PFSK-1 (cell line): ENCODE data around the gene PRPH.

ENCODE experiments used
- FOXP2 ChIP-seq: optimal IDR thresholded peaks from 2 replicates; pipeline ENCODE3; 2011; ENCODE audit warnings: borderline replicate concordance, control low read depth, inconsistent platforms; ENCODE audit not compliant: insufficient read depth; ENCODE audit errors: extremely low read length, extremely low read depth
- POLR2AphosphoS5 ChIP-seq: IDR thresholded peaks from 2 replicates; pipeline ENCODE4 v1.6.1; 2012; ENCODE audit warnings: low read depth, mild to moderate bottlenecking, control low read depth, low read length, moderate library complexity
- SIN3A ChIP-seq: IDR thresholded peaks from 2 replicates; pipeline ENCODE4 v1.6.1; 2012; ENCODE audit warnings: mild to moderate bottlenecking, low read length, moderate library complexity, borderline replicate concordance; ENCODE audit not compliant: insufficient read depth
- TAF1 ChIP-seq: IDR thresholded peaks from 2 replicates; pipeline ENCODE4 v1.6.1; 2012; ENCODE audit warnings: low read length, control low read depth, borderline replicate concordance; ENCODE audit not compliant: insufficient read depth
- TF ChIP-seq, protein P1 (sequence below), 2 experiments: IDR thresholded peaks; 2 replicates each; pipeline versions ENCODE4 v1.6.1 to v1.8.0; 2011 to 2012; ENCODE audit warnings: low read depth in 2 of 2, low read length in 2 of 2, control low read depth in 1 of 2, inconsistent platforms in 1 of 2, mild to moderate bottlenecking in 1 of 2, moderate library complexity in 1 of 2; ENCODE audit not compliant: insufficient read depth in 1 of 2

The PRPH gene

DNA sequence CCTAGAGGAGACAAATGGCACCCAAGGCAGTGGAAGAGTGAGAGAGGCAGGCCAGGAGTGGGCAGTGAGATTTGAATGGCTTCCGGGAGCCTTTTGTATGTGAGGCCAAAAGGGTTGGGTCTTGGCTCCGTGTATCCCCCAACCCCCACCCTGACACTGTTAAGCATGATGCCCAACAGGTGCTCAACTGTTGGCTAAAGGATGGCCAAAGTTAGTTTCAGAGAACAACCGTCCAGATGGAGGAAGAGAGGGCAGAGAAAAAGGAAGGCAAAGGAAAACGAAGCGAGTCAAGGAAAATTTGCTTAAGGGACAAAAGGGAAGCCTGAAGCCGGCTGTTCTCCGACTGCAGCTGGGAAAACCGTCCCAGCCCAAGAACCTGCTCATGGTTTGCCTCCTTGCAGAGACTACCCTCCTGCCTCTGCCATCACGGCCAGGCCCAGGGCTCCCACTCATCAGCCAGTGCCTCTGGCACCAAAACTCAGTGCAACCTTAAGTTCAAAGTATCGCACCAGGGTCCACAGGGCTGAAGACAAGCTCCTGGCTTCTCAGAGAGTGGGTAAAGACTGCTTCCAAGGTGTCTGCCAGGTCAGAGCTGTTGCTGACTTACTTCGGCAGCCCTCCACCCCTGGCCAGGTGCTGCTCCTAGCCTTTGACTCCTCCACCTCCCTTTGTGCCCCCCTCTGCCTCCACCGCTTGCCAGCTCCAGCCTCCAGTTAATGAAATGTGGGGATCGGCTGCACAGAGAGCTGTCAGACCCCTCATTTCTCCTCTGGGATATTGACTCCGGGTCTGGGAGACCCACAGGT is 46.2 kb downstream of the PRPH start:
- no peak for TF ChIP-seq TAF1
- no peak for TF ChIP-seq FOXP2
- TF ChIP-seq SIN3A, result no peak
- TF ChIP-seq, protein P1, sequence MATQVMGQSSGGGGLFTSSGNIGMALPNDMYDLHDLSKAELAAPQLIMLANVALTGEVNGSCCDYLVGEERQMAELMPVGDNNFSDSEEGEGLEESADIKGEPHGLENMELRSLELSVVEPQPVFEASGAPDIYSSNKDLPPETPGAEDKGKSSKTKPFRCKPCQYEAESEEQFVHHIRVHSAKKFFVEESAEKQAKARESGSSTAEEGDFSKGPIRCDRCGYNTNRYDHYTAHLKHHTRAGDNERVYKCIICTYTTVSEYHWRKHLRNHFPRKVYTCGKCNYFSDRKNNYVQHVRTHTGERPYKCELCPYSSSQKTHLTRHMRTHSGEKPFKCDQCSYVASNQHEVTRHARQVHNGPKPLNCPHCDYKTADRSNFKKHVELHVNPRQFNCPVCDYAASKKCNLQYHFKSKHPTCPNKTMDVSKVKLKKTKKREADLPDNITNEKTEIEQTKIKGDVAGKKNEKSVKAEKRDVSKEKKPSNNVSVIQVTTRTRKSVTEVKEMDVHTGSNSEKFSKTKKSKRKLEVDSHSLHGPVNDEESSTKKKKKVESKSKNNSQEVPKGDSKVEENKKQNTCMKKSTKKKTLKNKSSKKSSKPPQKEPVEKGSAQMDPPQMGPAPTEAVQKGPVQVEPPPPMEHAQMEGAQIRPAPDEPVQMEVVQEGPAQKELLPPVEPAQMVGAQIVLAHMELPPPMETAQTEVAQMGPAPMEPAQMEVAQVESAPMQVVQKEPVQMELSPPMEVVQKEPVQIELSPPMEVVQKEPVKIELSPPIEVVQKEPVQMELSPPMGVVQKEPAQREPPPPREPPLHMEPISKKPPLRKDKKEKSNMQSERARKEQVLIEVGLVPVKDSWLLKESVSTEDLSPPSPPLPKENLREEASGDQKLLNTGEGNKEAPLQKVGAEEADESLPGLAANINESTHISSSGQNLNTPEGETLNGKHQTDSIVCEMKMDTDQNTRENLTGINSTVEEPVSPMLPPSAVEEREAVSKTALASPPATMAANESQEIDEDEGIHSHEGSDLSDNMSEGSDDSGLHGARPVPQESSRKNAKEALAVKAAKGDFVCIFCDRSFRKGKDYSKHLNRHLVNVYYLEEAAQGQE (IDR thresholded peaks at IDR 0.05; ENCODE audit: insufficient read depth in 1 of 2, low read depth in 2 of 2, low read length in 2 of 2), result no peak
- no peak for TF ChIP-seq POLR2AphosphoS5

DNA sequence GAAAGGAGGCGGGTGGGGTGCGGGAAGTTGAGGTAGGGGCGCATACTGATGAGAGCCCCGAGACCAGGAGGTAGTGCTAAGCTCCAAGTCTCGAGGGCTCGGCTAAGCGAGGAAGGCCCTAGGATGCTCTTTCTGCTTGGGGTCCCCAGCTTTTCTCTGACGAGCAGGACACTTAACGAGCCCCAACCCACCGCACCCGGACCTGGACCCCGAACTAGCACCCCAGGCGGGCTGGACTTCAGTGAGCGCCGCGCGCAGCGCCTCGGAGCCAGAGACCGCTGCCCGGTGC is 46.8 kb downstream of the PRPH start:
- TF ChIP-seq POLR2AphosphoS5, result no peak
- no peak for TF ChIP-seq TAF1
- no peak for TF ChIP-seq SIN3A
- TF ChIP-seq FOXP2, result no peak
- TF ChIP-seq, protein P1 (IDR thresholded peaks at IDR 0.05; ENCODE audit: insufficient read depth in 1 of 2, low read depth in 2 of 2, low read length in 2 of 2), result no peak

DNA sequence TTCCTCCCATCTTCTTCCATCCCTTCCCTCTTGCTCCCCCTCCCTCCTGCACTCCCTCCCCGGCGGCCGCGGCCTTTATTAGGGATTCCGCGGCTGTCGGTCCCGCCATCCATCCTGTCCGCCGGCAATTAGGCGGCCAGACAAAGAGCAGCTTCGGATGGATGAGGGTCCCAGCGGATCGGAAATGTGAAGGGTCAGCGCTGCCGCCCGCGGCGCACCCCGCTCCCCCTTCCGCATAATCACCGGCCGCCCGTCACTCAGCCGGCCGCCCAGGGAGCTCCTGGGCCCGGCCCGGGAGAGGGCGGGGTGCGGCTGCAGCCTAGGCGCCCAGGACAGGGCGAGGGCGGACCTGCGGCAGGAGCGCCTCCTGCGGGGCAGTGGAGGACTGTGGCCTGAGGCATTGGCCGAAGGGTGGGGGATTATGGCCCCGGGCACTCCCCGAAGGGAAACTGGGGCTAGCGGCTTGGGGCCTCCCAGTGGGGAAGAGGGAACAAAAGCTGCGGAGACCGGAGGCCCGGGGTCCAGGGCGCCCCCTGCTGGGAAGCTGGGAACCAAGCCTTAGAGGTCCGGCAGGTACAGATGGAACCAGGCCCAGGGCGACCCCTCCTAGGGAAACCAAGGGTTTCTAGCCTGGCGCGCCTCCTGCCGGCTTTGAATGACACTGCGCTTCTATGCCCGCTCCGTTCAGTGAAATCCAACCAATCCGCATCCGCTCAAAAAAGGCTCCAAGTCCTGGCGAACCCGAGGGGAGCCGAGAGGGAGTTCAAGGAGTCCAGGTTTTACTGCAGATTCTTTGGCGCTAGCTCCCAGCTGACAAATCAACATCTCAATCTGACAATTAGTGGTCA is 47.3 kb downstream of the PRPH start:
- TF ChIP-seq SIN3A (no peak), FOXP2 (no peak), POLR2AphosphoS5 (no peak)

DNA sequence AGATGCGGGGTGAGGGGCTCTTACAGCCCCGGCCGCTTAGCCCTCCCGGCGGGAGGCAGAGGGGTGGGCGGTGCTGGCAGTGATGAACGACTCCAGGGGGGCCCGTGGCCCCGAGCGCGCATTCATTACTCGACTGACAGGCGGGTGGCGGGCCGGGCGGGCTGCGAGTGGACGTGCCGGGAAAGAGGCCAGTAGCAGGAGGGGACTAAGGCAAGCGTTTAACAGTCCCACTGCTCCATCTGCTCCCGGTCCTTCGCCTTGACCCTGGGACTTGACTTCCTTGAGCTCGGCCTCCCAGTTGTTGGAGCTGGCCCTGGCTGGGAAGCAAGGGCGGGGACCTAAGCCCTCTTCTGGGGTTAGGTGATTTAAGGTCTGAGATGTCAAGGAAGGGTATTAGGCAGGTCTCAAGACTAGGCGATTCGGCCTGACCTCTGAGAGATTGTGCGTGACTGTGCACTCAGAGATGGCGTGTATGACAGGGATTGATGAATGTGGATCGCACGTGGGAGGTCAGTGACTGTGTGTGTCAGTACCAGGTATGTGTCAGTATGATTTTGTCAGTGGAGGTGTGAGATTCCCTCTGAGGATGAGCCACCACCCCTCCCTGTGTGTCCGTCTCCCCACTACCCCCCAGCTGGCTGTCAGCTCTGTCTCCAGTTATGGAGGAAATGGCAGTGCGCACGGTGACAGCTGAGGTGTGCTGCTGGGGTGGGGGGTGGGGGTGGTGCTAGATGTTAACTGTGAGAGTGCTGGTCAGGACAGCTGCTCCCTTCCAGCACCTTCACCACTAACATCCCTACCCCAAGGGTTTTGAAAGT is 48.2 kb downstream of the PRPH start:
- TF ChIP-seq TAF1, result no peak

DNA sequence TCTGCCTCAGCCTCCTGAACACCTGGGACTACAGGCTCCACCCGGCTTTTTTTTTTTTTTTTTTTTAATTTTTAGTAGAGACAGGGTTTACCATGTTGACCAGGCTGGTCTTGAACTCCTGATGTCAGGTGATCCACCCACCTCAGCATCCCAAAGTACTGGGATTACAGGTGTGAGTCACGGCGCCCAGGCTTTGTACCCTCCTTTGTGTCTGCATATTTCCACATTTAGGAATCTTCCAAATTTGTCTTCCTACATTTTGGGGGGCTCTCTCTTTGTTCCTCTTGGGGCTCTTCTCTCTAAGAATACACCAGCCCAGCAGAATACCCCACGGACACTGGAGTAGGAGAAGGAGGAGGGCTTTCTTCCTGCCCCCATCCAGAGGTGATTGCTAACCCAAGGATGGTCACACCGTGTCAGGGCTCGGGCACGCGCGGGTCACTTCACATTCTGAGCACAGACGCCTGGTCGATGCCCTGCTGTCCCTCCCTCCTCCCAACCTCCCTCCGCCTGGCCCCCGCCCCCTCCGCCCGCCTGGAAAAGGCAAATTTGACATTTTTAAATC is 49.6 kb downstream of the PRPH start:
- TF ChIP-seq POLR2AphosphoS5 (no peak), TAF1 (no peak), SIN3A (no peak), FOXP2 (no peak)
- TF ChIP-seq, protein P1 (IDR thresholded peaks at IDR 0.05; ENCODE audit: insufficient read depth in 1 of 2, low read depth in 2 of 2, low read length in 2 of 2), result no peak
